ENCODE results near the gene DIS3.
"Not testable (repeated sequence)": the region's sequence is repeated elsewhere in the genome, so short reads cannot be mapped to it uniquely, and the experiment has no call there.

DIS3 gene

DNA sequence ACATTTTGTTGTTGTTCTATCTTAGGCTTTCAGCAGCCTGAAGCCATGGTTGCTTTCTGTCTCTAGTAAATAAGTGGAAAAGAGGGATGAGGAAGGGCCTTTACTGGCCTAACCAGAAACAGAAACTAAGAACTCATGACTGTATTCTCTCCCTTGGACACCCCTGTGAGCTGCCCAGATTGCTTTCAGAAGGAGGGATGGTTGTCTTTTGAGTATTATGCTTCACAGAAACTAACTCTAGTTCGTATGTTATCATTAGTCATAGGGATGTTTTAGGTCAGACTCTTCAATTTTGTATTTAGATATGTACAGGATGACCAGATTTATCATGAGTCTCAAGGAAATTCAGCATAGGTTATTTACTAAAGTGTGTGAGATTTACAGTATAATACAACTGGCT lies 36.4 kb downstream of the DIS3 start:
- no peak for DNase-seq

DNA sequence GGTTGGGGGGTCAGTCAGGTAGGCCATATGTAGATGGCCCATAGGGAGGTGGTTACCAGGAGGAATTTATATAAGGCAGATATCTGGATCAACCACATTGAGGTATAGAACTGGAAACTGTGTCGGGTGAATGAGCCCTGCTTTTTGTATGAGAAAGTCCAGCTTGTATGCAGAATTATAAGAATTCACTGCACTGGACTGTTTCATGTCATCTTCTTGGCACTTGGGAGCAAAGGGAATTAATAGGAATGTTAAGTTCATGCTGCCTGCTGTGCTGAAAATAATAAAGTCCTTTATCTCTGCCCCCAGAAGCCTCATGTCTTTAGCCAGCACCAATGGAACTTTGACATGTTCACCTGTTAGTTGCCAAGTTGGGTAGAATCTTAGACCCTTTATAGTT lies 41.7 kb downstream of the DIS3 start:
- DNase-seq: no peak

DNA sequence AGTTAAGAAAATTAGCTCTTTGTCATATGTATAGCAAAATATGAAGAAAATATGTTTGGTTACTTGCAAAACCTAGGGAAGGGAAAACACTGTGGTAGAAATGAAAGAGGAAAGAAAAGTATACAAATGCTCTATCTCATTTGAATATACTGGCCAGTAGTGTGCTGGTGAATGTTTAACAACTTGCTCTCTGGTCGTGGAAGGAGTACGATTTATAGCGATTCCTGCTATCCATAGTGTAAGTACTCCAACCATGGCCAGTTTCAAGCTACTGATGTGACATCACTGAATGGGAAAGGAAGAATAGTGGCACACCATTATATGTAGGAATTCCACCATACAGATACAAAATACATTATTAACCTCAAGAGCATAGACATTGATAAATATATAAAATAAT lies 44.7 kb downstream of the DIS3 start:
- no peak for DNase-seq

DNA sequence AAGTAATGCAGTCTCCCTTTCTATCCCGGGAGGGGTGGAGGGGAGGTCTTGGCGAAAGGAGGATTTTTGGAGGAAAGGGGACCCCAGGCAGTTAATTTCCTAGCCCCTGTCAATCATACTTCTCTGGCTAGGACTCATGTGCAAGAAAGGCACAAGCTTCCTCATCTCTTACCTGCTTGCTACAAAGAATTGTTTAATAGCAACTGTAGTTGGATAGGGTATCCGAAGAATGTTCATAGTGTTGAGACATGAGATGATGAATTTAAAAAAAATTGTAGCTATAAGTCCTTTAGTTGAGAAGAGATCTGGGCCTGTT lies 53.5 kb downstream of the DIS3 start:
- DNase-seq: no peak

GRCh38 chr13:72727417-72728289 lies 54.0 kb downstream of the DIS3 start, which contains the start of the genes BORA and MZT1:
Gene BORA (plus strand): TSS chr13:72727923. CDS start chr13:72728941, 1,018 bp downstream.
Gene MZT1 (minus strand): TSS chr13:72727629. CDS start chr13:72727602, 27 bp downstream.
- DNase-seq: peak; percentile 97

- DNase-seq: peak; percentile 37
Measured at GRCh38 chr13:72726726-72727416, 54.8 kb downstream of the DIS3 start.

- not testable (repeated sequence) for DNase-seq
Measured at GRCh38 chr13:72726185-72726584, 55.5 kb downstream of the DIS3 start.

GRCh38 chr13:72716776-72717175 lies 64.9 kb downstream of the DIS3 start:
- no peak for DNase-seq
